GM12873 (cell line): ENCODE results near the gene LGALS12.

Experiments used
- TF ChIP-seq, protein P1 (sequence below): IDR thresholded peaks from 2 replicates; pipeline ENCODE4 v1.5.1; 2012; ENCODE audit warnings: low read depth, mild to moderate bottlenecking, moderate library complexity, low read length, control low read depth; ENCODE audit not compliant: insufficient read depth; ENCODE audit errors: missing control alignments

Gene LGALS12

DNA sequence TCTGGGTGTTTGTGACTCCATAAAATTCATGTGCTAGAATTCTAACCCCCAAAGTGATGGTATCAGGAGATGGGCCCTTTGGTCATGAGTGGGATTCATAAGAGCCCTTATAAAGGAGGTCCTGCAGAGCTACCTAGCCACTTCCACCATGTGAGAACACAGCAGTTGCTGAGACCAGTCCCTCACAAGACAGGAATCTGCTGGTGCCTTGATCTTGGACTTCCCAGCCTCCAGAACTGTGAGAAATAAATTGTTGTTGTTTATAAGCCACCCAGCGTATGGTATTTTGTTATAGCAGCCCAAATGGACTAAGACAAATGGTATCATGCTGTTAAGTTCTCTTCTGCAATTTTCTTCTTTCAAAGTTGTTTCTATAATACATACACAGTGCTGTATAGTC lies 13.4 kb upstream of the LGALS12 start:
- TF ChIP-seq, protein P1, sequence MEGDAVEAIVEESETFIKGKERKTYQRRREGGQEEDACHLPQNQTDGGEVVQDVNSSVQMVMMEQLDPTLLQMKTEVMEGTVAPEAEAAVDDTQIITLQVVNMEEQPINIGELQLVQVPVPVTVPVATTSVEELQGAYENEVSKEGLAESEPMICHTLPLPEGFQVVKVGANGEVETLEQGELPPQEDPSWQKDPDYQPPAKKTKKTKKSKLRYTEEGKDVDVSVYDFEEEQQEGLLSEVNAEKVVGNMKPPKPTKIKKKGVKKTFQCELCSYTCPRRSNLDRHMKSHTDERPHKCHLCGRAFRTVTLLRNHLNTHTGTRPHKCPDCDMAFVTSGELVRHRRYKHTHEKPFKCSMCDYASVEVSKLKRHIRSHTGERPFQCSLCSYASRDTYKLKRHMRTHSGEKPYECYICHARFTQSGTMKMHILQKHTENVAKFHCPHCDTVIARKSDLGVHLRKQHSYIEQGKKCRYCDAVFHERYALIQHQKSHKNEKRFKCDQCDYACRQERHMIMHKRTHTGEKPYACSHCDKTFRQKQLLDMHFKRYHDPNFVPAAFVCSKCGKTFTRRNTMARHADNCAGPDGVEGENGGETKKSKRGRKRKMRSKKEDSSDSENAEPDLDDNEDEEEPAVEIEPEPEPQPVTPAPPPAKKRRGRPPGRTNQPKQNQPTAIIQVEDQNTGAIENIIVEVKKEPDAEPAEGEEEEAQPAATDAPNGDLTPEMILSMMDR = no peak

DNA sequence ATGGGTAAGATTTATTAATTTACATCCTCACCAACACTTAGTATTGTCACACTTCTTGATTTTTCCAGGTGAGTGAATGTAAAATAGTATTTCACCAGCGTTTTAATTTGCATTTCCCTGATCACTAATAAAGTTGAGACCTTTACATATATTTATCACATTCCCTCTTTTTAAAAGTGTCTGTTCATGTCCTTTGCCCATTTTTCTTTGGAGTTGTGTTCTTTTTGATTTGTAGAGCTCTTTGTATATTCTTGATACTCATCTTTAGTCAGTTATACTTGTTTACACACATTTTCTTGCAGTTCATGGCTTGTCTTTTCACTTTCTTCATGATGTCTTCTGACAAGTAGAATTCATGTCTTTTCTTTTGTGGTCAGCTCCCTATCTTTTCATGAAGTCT lies 12.8 kb upstream of the LGALS12 start:
- TF ChIP-seq, protein P1 = no peak

DNA sequence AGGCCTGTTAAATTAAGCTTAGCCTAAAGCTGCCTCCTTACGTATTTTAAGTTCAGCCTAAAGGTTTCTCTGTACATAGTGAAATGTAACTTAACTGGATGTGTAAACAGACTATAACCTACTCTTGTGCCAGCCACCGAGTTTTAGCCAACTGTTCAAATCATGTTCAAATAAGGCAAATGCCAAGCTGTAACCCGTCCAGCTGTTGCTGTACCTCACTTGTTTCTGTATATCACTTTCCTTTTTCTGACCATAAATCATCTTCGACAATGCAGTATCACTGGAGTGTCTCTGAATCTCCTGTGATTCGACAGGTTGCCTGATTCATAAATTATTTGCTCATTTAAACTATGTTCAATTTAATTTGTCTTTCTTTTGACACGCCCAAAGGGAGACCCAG lies 10.9 kb upstream of the LGALS12 start:
- TF ChIP-seq, protein P1 = no peak

DNA sequence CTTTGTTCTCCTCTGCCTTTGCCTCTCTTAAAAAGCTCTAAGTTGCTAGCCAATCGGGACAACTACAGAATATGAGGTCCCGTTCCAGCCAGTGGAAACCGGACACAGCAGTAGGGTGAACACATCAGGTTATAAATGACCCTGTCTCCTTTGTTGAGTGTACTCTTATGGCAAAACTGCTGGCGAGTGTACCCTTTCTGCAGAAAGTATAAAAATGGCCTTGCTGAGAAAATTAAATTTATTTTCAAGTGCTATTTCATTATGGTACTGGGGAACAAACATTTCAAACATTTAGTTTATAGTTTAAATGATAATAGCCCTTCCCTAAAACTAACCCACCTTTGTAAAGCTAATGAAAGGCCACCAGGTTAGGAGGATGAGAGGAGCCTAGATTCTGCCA lies 6.0 kb upstream of the LGALS12 start:
- TF ChIP-seq, protein P1 = no peak

DNA sequence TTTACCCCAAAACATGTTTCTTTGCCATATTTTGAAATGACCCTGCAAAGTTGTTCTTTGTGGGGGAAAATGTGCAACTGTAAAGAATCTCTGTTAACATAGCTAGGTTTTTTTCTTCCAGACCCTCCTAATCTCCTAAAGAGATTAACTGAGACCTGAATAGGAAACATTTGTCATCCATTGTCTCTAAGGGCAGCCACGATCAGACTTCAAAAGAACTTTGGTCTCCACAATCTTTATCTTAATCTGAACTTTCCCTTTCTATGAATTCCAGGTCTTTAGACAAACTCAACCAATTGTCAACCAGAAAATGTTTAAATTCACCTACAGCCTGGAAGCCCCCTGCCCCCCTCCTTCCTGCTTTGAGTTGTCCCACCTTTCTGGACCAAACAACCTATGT lies 4.6 kb upstream of the LGALS12 start:
- TF ChIP-seq, protein P1 = no peak

DNA sequence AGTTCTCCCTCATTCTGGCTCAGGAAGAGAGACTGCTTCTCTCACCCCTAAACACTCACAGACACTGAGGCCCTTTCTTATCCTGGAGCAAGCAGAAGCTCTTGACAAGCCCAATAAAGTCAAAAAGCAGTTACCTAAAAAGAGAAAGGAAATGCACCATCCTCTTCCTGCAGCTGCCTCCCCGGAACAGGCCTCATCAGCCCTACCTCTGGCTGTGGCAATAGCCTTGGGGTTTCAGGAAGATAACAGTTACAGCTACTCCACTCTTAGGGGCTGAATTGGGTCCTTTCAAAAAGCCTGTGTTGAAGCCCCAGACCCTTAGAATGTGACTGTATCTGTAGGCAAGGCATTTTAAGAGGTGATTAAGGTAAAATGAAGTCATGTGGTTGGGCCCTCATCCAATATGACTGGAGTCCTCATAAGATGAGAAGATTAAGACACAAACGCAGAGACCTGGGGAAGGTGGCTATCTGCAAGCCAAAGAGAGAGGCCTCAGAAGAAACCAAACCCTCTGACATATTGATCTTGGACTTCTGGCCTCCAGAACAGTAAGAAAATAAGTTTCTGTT lies 3.5 kb upstream of the LGALS12 start:
- TF ChIP-seq, protein P1 = no peak

DNA sequence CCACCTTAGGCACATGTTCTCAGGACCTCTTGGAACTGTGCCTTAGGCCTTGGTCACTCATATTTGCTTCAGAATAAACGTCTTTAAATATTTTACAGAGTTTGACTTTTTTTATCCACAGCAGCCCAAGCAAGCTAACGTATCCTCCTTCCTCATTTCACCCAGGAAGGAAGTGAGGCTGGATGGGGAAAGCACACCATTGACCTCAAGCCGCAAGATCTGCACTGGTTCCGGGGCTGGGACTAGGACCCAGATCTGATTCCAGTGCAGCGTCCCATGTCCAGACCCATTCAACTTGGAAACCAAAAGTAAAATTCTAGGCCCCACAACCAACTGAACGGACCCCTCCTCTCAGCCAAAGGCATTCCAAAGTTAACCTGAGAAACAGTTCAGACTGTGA lies 2.4 kb upstream of the LGALS12 start:
- TF ChIP-seq, protein P1 = no peak
